ENCODE results near the gene C5orf58.

The C5orf58 gene

DNA sequence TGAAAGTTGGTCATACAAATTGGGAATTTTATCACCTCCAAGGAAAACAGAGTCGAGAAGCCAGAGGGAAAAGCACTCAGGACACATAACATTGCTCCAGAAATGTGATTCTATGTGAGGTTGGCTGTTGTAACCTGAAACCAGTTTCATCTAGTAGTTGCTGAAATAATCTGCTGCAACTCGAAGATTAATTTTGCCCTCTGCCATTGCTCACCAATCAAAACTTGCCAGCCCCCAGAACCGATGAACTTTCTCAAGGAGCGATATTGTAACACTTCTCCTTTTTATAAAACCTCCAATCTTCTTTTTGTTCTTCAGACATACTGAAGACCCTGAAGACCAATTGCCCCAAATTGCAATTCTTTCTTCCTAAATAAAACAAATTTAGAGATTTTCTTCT lies 31.1 kb downstream of the C5orf58 start:
- H3K4me3 ChIP-seq (replicated peaks; ENCODE audit: low read depth, low read length) = no peak overlapping the region
- TF ChIP-seq, protein P1, sequence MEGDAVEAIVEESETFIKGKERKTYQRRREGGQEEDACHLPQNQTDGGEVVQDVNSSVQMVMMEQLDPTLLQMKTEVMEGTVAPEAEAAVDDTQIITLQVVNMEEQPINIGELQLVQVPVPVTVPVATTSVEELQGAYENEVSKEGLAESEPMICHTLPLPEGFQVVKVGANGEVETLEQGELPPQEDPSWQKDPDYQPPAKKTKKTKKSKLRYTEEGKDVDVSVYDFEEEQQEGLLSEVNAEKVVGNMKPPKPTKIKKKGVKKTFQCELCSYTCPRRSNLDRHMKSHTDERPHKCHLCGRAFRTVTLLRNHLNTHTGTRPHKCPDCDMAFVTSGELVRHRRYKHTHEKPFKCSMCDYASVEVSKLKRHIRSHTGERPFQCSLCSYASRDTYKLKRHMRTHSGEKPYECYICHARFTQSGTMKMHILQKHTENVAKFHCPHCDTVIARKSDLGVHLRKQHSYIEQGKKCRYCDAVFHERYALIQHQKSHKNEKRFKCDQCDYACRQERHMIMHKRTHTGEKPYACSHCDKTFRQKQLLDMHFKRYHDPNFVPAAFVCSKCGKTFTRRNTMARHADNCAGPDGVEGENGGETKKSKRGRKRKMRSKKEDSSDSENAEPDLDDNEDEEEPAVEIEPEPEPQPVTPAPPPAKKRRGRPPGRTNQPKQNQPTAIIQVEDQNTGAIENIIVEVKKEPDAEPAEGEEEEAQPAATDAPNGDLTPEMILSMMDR (IDR thresholded peaks at IDR 0.05; ENCODE audit: low read length, missing control alignments) = no peak
- DNase-seq (ENCODE audit: low read depth) = no peak

DNA sequence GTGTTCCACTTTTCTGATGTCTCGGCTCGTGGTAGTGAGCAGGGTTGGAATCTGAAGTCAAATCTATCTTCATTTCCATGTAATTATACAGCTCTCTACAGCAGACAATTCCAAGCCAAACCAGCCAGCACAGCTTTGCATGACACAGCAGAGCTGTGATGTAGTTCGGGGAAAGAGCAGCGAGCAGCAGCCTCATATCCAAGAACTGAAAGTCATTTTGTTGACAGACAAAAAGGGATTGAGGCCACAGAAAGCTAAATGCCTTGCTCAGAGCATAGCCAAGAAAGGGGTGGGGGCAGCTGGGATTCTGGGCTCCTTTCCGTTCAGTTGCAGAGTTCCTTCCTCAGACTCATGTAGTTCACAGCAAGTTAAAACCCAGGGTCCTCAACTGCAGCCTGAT lies 32.7 kb downstream of the C5orf58 start:
- no peak overlapping the region for H3K4me3 ChIP-seq (replicated peaks; ENCODE audit: low read depth, low read length)
- DNase-seq (ENCODE audit: low read depth) = peak; percentile 27
- TF ChIP-seq, protein P1 (IDR thresholded peaks at IDR 0.05; ENCODE audit: low read length, missing control alignments) = no peak

DNA sequence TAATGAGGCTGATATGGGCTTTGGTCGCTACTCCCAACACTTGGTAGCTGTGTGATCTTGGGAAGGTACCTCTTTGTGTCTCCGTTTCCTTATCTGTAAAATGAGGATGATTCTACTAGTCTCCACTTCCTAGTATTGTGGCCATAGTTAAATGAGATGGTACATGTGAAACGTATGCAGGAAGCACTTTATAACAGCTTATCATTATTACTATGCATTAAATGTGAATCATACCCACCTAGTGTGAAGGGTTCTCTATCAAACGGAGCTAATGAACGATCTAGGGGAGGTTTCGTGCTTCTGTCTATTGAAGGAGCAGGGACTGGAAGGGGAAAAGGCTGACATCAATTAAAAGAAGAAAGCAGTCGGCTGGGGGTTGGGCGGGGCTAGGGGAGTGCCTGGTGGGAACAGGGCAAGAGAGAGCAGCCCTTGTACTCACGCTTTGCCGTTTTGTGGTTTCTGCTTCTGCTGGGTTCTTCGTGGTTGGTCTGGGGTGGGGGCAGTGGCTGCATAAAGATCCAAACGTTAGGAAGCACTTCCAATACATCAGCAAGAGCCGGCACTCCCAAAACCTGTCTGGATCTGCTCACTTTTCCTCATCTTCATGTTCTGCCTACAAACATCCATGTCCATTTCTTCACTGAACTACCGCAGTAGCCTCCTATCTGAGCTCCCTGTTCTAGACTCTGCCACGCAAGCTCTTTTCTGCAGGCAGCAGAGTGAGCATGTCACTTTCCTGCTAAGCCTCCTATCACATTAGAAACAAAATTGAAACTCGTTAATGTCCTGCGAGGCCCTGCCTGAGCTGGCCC lies 34.0 kb downstream of the C5orf58 start:
- H3K4me3 ChIP-seq (replicated peaks; ENCODE audit: low read depth, low read length) = no peak overlapping the region
- no peak for DNase-seq (ENCODE audit: low read depth)
- TF ChIP-seq, protein P1 (IDR thresholded peaks at IDR 0.05; ENCODE audit: low read length, missing control alignments) = no peak

DNA sequence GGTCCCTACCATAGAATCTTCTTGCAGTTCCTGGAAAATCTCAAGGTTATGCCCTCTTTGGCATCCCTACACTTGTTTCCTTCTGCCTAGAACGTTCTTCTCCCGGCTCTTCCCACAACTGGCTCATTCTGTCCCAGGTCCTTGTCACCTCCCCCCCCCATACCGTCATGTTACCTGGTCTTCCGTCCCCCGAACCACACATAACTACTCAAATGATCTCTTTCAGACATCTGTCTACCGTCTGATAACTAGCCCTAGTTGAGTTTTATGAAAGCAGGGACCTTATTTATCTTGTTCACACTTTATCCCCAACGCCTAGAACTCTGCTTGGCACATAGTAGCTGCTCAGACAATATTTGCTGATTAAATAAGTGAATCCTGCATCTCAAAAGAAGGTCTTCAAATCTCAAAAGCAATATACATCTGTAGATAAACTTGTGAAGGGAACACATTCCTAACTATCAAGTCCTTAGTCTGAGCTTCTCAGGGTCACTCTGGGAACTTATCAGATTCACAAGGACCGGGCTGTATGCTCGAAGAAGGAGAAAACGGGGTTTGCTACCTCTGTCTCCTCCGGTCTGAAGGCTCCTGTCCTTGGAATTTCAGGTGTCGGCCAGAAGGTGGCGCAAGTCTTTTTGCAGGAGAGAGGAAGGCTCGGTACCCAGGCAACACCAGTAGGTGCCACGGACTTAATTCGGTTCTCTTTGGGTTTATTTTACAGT lies 34.8 kb downstream of the C5orf58 start:
- no peak overlapping the region for H3K4me3 ChIP-seq (replicated peaks; ENCODE audit: low read depth, low read length)
- TF ChIP-seq, protein P1 (IDR thresholded peaks at IDR 0.05; ENCODE audit: low read length, missing control alignments) = peak; percentile 87
- peak; percentile 80 for DNase-seq (ENCODE audit: low read depth)

DNA sequence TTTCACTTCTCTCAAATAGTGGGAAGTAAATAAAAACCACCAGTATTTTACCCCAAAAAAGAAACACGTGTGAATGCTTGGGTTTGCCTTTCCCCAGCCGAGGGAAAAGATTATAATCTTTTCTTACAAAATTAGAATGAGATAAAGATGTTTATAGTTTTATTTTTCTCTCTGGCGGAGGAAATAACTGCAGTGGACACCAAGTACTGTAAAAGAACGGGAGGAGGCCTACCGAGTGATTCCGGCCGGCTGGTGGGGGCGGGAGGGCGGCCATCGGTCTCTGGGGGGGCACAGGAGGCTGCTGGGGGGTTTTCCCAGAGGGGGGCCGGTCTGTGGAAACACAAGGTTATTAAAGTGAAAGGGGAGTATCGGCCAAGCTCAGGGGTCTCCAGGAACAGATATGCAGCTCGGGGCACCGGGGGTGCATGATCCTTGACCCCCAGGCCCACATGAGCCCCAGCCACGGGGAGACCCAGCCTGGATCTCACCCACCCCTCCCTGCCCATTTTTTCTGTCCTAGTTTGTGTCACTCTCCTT lies 35.4 kb downstream of the C5orf58 start:
- DNase-seq (ENCODE audit: low read depth) = no peak
- TF ChIP-seq, protein P1 (IDR thresholded peaks at IDR 0.05; ENCODE audit: low read length, missing control alignments) = no peak
- no peak overlapping the region for H3K4me3 ChIP-seq (replicated peaks; ENCODE audit: low read depth, low read length)

DNA sequence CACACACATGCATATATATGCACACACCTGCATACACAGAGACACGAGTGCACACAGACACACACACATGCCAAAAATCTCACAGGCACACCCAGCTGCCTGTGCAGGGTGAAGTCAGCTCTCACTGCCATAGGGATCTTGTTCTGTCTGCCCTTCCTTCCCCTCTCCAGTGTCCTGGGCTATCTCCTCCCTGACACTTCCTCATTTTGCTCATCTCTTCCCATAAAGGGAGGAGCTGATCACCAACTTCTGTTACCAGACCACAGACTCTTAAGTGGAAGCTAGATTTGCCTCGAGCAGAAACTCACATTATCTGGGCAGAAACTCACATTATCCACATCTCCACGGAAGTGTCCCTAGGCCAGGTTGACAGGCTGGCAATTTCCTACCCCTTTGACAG lies 36.1 kb downstream of the C5orf58 start:
- no peak for DNase-seq (ENCODE audit: low read depth)
- no peak overlapping the region for H3K4me3 ChIP-seq (replicated peaks; ENCODE audit: low read depth, low read length)
- TF ChIP-seq, protein P1 (IDR thresholded peaks at IDR 0.05; ENCODE audit: low read length, missing control alignments) = no peak
